Measurements from ENCODE around the gene MRPL28. TPM values are rescaled to one million over a fixed set of nuclear protein-coding genes. Genes with fewer than 3 reads are reported as not detected.

MRPL28 gene
- total RNA-seq, 2 donors from 2014 or later = 33.2 to 59.2 TPM

GRCh38 chr16:317583-317982, 52.8 kb downstream of the MRPL28 start:
- no peak for ATAC-seq (ENCODE audit: insufficient number of reproducible peaks, low FRiP score, low read depth)
- H3K27ac ChIP-seq = no peak overlapping the region
- no peak overlapping the region for H3K4me3 ChIP-seq
- TF ChIP-seq, protein P1, sequence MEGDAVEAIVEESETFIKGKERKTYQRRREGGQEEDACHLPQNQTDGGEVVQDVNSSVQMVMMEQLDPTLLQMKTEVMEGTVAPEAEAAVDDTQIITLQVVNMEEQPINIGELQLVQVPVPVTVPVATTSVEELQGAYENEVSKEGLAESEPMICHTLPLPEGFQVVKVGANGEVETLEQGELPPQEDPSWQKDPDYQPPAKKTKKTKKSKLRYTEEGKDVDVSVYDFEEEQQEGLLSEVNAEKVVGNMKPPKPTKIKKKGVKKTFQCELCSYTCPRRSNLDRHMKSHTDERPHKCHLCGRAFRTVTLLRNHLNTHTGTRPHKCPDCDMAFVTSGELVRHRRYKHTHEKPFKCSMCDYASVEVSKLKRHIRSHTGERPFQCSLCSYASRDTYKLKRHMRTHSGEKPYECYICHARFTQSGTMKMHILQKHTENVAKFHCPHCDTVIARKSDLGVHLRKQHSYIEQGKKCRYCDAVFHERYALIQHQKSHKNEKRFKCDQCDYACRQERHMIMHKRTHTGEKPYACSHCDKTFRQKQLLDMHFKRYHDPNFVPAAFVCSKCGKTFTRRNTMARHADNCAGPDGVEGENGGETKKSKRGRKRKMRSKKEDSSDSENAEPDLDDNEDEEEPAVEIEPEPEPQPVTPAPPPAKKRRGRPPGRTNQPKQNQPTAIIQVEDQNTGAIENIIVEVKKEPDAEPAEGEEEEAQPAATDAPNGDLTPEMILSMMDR (IDR thresholded peaks at IDR 0.05) = no peak
- H3K36me3 ChIP-seq = peaks cover 28% of the 10 kb centered on the region
- no peaks in the 10 kb centered on the region for H3K9me3 ChIP-seq
- DNase-seq (ENCODE audit: low spot score) = no peak
- no peaks in the 10 kb centered on the region for H3K4me1 ChIP-seq (ENCODE audit: control insufficient read depth in 1 of 2, low read depth in 2 of 2)
- H3K27me3 ChIP-seq (replicated peaks; ENCODE audit: insufficient read depth) = no peaks in the 10 kb centered on the region

Other genes starting within 250 kb of the MRPL28 start
- 10 to 100 TPM; 22.0 to 35.7 TPM for gene NPRL3, start 231.9 kb downstream of the MRPL28 start, total RNA-seq
- not detected for gene HBZ, start 217.9 kb downstream of the MRPL28 start, total RNA-seq
- not detected for gene HBM, start 204.6 kb downstream of the MRPL28 start, total RNA-seq
- 100 to 1,000 TPM in 1 of 2 donors, 10 to 100 TPM in 1; 47.9 to 433 TPM for gene HBA2, start 197.7 kb downstream of the MRPL28 start, total RNA-seq
- 100 to 1,000 TPM in 1 of 2 donors, not detected in 1; 174 TPM for gene HBA1, start 193.9 kb downstream of the MRPL28 start, total RNA-seq
- gene HBQ1, start 190.1 kb downstream of the MRPL28 start, total RNA-seq = not detected
- gene LUC7L, start 141.1 kb downstream of the MRPL28 start, total RNA-seq = 100 to 1,000 TPM; 101 to 171 TPM
- gene FAM234A, start 135.7 kb downstream of the MRPL28 start, total RNA-seq = 100 to 1,000 TPM in 1 of 2 donors, 10 to 100 TPM in 1; 51.7 to 141 TPM
- 10 to 100 TPM; 16.8 to 19.4 TPM for gene RGS11, start 94.6 kb downstream of the MRPL28 start, total RNA-seq
- gene ARHGDIG, start 89.9 kb downstream of the MRPL28 start, total RNA-seq = not detected
- gene PDIA2, start 87.4 kb downstream of the MRPL28 start, total RNA-seq = 1 to 10 TPM in 1 of 2 donors, under 1 TPM in 1; 0.81 to 3.2 TPM
- gene AXIN1, start 17.8 kb downstream of the MRPL28 start, total RNA-seq = 10 to 100 TPM; 20.0 to 27.2 TPM
- gene PGAP6, start 11.4 kb upstream of the MRPL28 start, total RNA-seq = 10 to 100 TPM; 38.7 to 55.4 TPM
- gene NME4, start 26.7 kb upstream of the MRPL28 start, total RNA-seq = 10 to 100 TPM; 68.7 to 91.2 TPM
- 10 to 100 TPM; 24.1 to 25.6 TPM for gene DECR2, start 31.3 kb upstream of the MRPL28 start, total RNA-seq
- gene RAB11FIP3, start 55.1 kb upstream of the MRPL28 start, total RNA-seq = 10 to 100 TPM; 70.1 to 71.1 TPM
- 10 to 100 TPM; 46.2 to 96.6 TPM for gene CAPN15, start 157.2 kb upstream of the MRPL28 start, total RNA-seq
- gene PRR35, start 189.9 kb upstream of the MRPL28 start, total RNA-seq = under 1 TPM in 1 of 2 donors, not detected in 1; 0.42 TPM
- 1 to 10 TPM; 2.0 to 3.2 TPM for gene NHLRC4, start 196.5 kb upstream of the MRPL28 start, total RNA-seq
- 10 to 100 TPM; 54.2 to 80.1 TPM for gene PIGQ, start 199.4 kb upstream of the MRPL28 start, total RNA-seq
- gene RAB40C, start 219.5 kb upstream of the MRPL28 start, total RNA-seq = 10 to 100 TPM; 19.0 to 25.9 TPM